Activated CD4-positive, alpha-beta T cell treated with anti-CD3 and anti-CD28 coated beads, Interleukin-10, Interleukin-2, amounts not matched to agents 100 ng/mL and 50 ng/mL, durations not matched to agents 16 hours and 8 hours (primary cell): ENCODE data around the gene TTLL6.

Experiments used
- DNase-seq: peaks from one replicate; pipeline ENCODE4 v3.0.0-alpha.2; 2020

TTLL6 gene

GRCh38 chr17:48757524-48757961 is 59.5 kb downstream of the TTLL6 start:
- DNase-seq = no peak

- no peak for DNase-seq
Measured at GRCh38 chr17:48756830-48757251, 60.2 kb downstream of the TTLL6 start.

GRCh38 chr17:48755356-48755755 is 61.7 kb downstream of the TTLL6 start:
- DNase-seq = no peak

- DNase-seq = no peak
Measured at GRCh38 chr17:48754500-48755261, 62.3 kb downstream of the TTLL6 start.

GRCh38 chr17:48753794-48754499 is 63.1 kb downstream of the TTLL6 start:
- no peak for DNase-seq

- DNase-seq = no peak
Measured at GRCh38 chr17:48752399-48753288, 64.4 kb downstream of the TTLL6 start.

- DNase-seq = no peak
Measured at GRCh38 chr17:48751733-48752398, 65.2 kb downstream of the TTLL6 start.

GRCh38 chr17:48751172-48751571 is 65.9 kb downstream of the TTLL6 start:
- DNase-seq = no peak

- DNase-seq = no peak
Measured at GRCh38 chr17:48749621-48750553, 67.1 kb downstream of the TTLL6 start.

- DNase-seq = no peak
Measured at GRCh38 chr17:48748718-48749566, 68.1 kb downstream of the TTLL6 start.

GRCh38 chr17:48747445-48748363 is 69.3 kb downstream of the TTLL6 start:
- DNase-seq = no peak

GRCh38 chr17:48746916-48747444 is 70.0 kb downstream of the TTLL6 start:
- DNase-seq = no peak

- DNase-seq = no peak
Measured at GRCh38 chr17:48745381-48746275, 71.4 kb downstream of the TTLL6 start.

GRCh38 chr17:48740537-48740936 is 76.5 kb downstream of the TTLL6 start:
- DNase-seq = no peak

- DNase-seq = no peak
Measured at GRCh38 chr17:48738803-48739526, 78.1 kb downstream of the TTLL6 start.

GRCh38 chr17:48738424-48738802 is 78.6 kb downstream of the TTLL6 start:
- no peak for DNase-seq

GRCh38 chr17:48737330-48738043 is 79.5 kb downstream of the TTLL6 start:
- no peak for DNase-seq
